Smooth muscle cell (in vitro differentiated cells): ENCODE measurements around the gene FYN. TPM values are rescaled to one million over a fixed set of nuclear protein-coding genes. Genes with fewer than 3 reads are reported as not detected.

Experiments used
- DNase-seq: peaks from one replicate; lab custom pipeline; 2025; ENCODE audit not compliant: unreplicated experiment; lab: John Stamatoyannopoulos, UW
- H2AFZ ChIP-seq: fragments of 200-600 bp; sonication (generic); 2 replicates; pipeline ENCODE4 v1.6.0; 2016; ENCODE audit warnings: antibody characterized with exemption, low read depth, mild to moderate bottlenecking
- H3F3A ChIP-seq: fragments of 200-600 bp; sonication (generic); 2 replicates; pipeline ENCODE4 v1.6.0; 2017; ENCODE audit warnings: antibody characterized with exemption, low read depth
- H3K27ac ChIP-seq: fragments of 200-600 bp; sonication (generic); 2 replicates; pipeline ENCODE4 v1.5.1; 2016; ENCODE audit warnings: low read depth, mild to moderate bottlenecking
- H3K27me3 ChIP-seq: fragments of 200-600 bp; sonication (generic); 2 replicates; pipeline ENCODE4 v1.6.1; 2016; ENCODE audit warnings: low read depth, mild to moderate bottlenecking
- H3K36me3 ChIP-seq: fragments of 200-600 bp; sonication (generic); 2 replicates; pipeline ENCODE4 v1.5.1; 2016; ENCODE audit warnings: low read depth
- H3K4me1 ChIP-seq: fragments of 200-600 bp; sonication (generic); 2 replicates; pipeline ENCODE4 v1.5.1; 2016; ENCODE audit warnings: low read depth
- H3K4me2 ChIP-seq: fragments of 200-600 bp; sonication (generic); 2 replicates; pipeline ENCODE4 v1.6.0; 2016; ENCODE audit warnings: mild to moderate bottlenecking
- H3K4me3 ChIP-seq: fragments of 200-600 bp; sonication (generic); 2 replicates; pipeline ENCODE4 v1.5.1; 2016; ENCODE audit warnings: mild to moderate bottlenecking
- H3K79me2 ChIP-seq: fragments of 200-600 bp; sonication (generic); 2 replicates; pipeline ENCODE4 v1.6.0; 2016; ENCODE audit warnings: low read depth, mild to moderate bottlenecking
- H3K9ac ChIP-seq: fragments of 200-600 bp; sonication (generic); 2 replicates; pipeline ENCODE4 v1.6.0; 2016; ENCODE audit warnings: low read depth
- H3K9me3 ChIP-seq: fragments of 200-600 bp; sonication (generic); replicated peaks from 2 replicates; pipeline ENCODE4 v1.5.1; 2016; ENCODE audit warnings: low read depth
- H4K20me1 ChIP-seq: fragments of 200-600 bp; sonication (generic); 2 replicates; pipeline ENCODE4 v1.6.0; 2016; ENCODE audit warnings: low read depth
- CTCF ChIP-seq: fragments of 200-600 bp; sonication (generic); IDR thresholded peaks from 2 replicates; pipeline ENCODE4 v1.5.1; 2017; ENCODE audit warnings: borderline replicate concordance, mild to moderate bottlenecking, antibody characterized with exemption; ENCODE audit not compliant: insufficient read depth, poor library complexity, severe bottlenecking
- WGBS: methylation state at CpG from one replicate; pipeline ENCODE4 v1.1.7; 2016; ENCODE audit warnings: low lambda C conversion rate; 5-methylcytosine and 5-hydroxymethylcytosine counted together
- polyA plus RNA-seq: library from polyadenylated mRNA; unstranded; fragments of >200 nt; fragmentation: Nextera tagmentation; extraction: Ambion mirVana; gene quantifications from 2 replicates; pipeline ENCODE4 v1.2.1, GENCODE V29; 2016
- total RNA-seq: library from RNA; depleted of rRNA; stranded (reverse); fragments of >200 nt; gene quantifications from 2 replicates; pipeline ENCODE4 v1.2.3, GENCODE V29; 2014

The FYN gene
- total and polyA plus RNA-seq, 2 experiments from 2014 or later: 110 to 138 TPM

DNA sequence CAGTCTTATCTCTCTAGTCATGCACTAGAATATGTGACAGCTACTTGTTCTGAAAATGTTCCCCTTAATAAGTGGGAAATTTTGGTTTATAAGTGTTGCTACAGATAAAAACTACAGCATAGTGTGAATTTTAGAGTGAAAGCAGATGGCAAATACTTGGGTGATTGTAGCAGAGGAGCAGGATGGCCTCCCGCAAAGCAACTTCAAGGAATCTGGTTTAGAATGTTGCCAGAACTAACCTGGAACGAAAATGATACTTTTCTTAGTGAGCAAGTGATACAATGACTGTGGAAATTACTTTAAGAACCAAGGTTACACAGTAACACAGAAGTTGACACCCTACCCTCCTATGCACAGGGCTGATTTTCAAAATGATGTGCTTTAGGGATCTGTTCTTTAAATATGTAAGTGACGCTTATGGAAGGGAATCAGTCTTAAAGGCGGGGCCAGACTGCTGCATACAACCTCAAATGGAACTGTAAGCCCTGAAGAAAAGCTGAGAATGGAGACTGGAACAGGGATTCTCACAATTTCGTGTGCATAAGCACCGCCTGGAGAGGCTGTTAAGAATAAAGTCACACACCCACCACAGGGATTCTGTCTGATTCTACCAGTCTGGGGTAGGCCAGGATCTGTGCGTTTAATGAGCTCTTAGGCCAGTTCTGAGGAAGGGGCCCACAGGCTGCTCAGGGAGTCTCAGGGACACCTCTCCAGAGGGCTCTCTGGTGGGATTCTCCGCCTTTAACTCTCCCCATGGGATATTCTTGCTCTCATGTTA lies 97.9 kb downstream of the FYN start:
- H3K9ac ChIP-seq: no peak overlapping the region
- no peak for TF ChIP-seq CTCF
- no peaks in the 10 kb centered on the region for H3K9me3 ChIP-seq
- WGBS: 59% methylated on average over 8 of the region's 8 CpGs
- peak overlapping the region; percentile 79 for H3K27ac ChIP-seq
- no peak for DNase-seq
- H3K4me3 ChIP-seq: no peak overlapping the region
- peaks cover 18% of the 10 kb centered on the region for H3K4me1 ChIP-seq
- peaks cover 7% of the 10 kb centered on the region for H3K79me2 ChIP-seq
- no peaks in the 10 kb centered on the region for H3K27me3 ChIP-seq
- H2AFZ ChIP-seq: no peak overlapping the region
- H3K4me2 ChIP-seq: peak overlapping the region; percentile 23
- no peaks in the 10 kb centered on the region for H3K36me3 ChIP-seq
- peaks cover 12% of the 10 kb centered on the region for H3F3A ChIP-seq
- H4K20me1 ChIP-seq: peaks cover 28% of the 10 kb centered on the region

- Histone ChIP-seq H3K36me3 (no peaks in the 10 kb centered on the region), H3F3A (peaks cover 12% of the 10 kb centered on the region), H3K79me2 (peaks cover 14% of the 10 kb centered on the region), H3K27me3 (no peaks in the 10 kb centered on the region), H3K27ac (no peak overlapping the region), H3K4me3 (no peak overlapping the region), H2AFZ (no peak overlapping the region), H4K20me1 (peaks cover 36% of the 10 kb centered on the region), H3K4me2 (no peak overlapping the region), H3K9ac (no peak overlapping the region), H3K9me3 (no peaks in the 10 kb centered on the region), H3K4me1 (peaks cover 18% of the 10 kb centered on the region)
- DNase-seq: no peak
- TF ChIP-seq CTCF: no peak
- whole genome bisulfite sequencing: 86% methylated on average over 1 of the region's 1 CpG
Measured at GRCh38 chr6:111774346-111774703, 98.9 kb downstream of the FYN start.

GRCh38 chr6:111773501-111774345 lies 99.5 kb downstream of the FYN start:
- H3K4me3 ChIP-seq: no peak overlapping the region
- peaks cover 18% of the 10 kb centered on the region for H3K4me1 ChIP-seq
- H3K79me2 ChIP-seq: peaks cover 20% of the 10 kb centered on the region
- no peaks in the 10 kb centered on the region for H3K9me3 ChIP-seq
- H4K20me1 ChIP-seq: peaks cover 37% of the 10 kb centered on the region
- 94% methylated on average over 5 of the region's 7 CpGs for WGBS
- H3K27ac ChIP-seq: no peak overlapping the region
- no peak overlapping the region for H2AFZ ChIP-seq
- DNase-seq: no peak
- no peak for TF ChIP-seq CTCF
- no peaks in the 10 kb centered on the region for H3K27me3 ChIP-seq
- H3K4me2 ChIP-seq: no peak overlapping the region
- H3K9ac ChIP-seq: no peak overlapping the region
- no peaks in the 10 kb centered on the region for H3K36me3 ChIP-seq
- H3F3A ChIP-seq: peaks cover 12% of the 10 kb centered on the region
